GM19372 (cell line): ENCODE results near the gene ADAMTSL3.
A peak's percentile ranks its signal among the peaks of the same experiment; 100 is the strongest.

ENCODE experiments used
- ATAC-seq: cut with Tn5 transposase; IDR thresholded peaks from one replicate; pipeline ENCODE4 v1.9.1; 2021; ENCODE audit warnings: mild to moderate bottlenecking, low read depth, moderate library complexity; ENCODE audit not compliant: unreplicated experiment

The ADAMTSL3 gene

GRCh38 chr15:83913034-83913632 lies 259.2 kb downstream of the ADAMTSL3 start:
- ATAC-seq, result no peak

GRCh38 chr15:83914906-83915305 lies 261.0 kb downstream of the ADAMTSL3 start:
- ATAC-seq, result no peak

GRCh38 chr15:83917432-83917831 lies 263.5 kb downstream of the ADAMTSL3 start:
- no peak for ATAC-seq

- ATAC-seq, result no peak
Observed at GRCh38 chr15:83918011-83918410, 264.1 kb downstream of the ADAMTSL3 start.

GRCh38 chr15:83919319-83919830 lies 265.5 kb downstream of the ADAMTSL3 start:
- peak; percentile 80 for ATAC-seq

GRCh38 chr15:83919978-83920510 lies 266.1 kb downstream of the ADAMTSL3 start:
- no peak for ATAC-seq

GRCh38 chr15:83922649-83923294 lies 268.8 kb downstream of the ADAMTSL3 start:
- no peak for ATAC-seq

GRCh38 chr15:83926116-83926515 lies 272.2 kb downstream of the ADAMTSL3 start:
- ATAC-seq, result no peak

GRCh38 chr15:83927704-83928391 lies 273.9 kb downstream of the ADAMTSL3 start:
- ATAC-seq, result peak; percentile 36

GRCh38 chr15:83928392-83928734 lies 274.4 kb downstream of the ADAMTSL3 start:
- ATAC-seq, result peak; percentile 89

GRCh38 chr15:83928878-83929418 lies 275.0 kb downstream of the ADAMTSL3 start:
- no peak for ATAC-seq

GRCh38 chr15:83929619-83930018 lies 275.7 kb downstream of the ADAMTSL3 start:
- no peak for ATAC-seq

GRCh38 chr15:83930392-83931212 lies 276.7 kb downstream of the ADAMTSL3 start:
- ATAC-seq, result no peak

- ATAC-seq, result no peak
Observed at GRCh38 chr15:83935774-83936173, 281.9 kb downstream of the ADAMTSL3 start.

GRCh38 chr15:83940136-83940535 lies 286.2 kb downstream of the ADAMTSL3 start:
- no peak for ATAC-seq

GRCh38 chr15:83943043-83943442 lies 289.1 kb downstream of the ADAMTSL3 start:
- ATAC-seq, result no peak

GRCh38 chr15:83943849-83944404 lies 290.0 kb downstream of the ADAMTSL3 start:
- ATAC-seq, result no peak

- no peak for ATAC-seq
Observed at GRCh38 chr15:83947156-83947555, 293.2 kb downstream of the ADAMTSL3 start.

- ATAC-seq, result no peak
Observed at GRCh38 chr15:83954506-83954905, 300.6 kb downstream of the ADAMTSL3 start.

- peak; percentile 96 for ATAC-seq
Observed at GRCh38 chr15:83955806-83956265, 301.9 kb downstream of the ADAMTSL3 start.
